Stimulated activated CD4-positive, alpha-beta T cell treated with anti-CD3 and anti-CD28 coated beads, Interleukin-12 subunit alpha, Interleukin-12 subunit beta, amount 100 ng/mL, for 4 hours (primary cell): ENCODE results near the gene FLNB.
A peak's percentile ranks its signal among the peaks of the same experiment; 100 is the strongest.
"Not testable (repeated sequence)": the region's sequence is repeated elsewhere in the genome, so short reads cannot be mapped to it uniquely, and the experiment has no call there.

Source experiments
- DNase-seq: peaks from one replicate; pipeline ENCODE4 v3.0.0-alpha.2; 2020

FLNB gene

DNA sequence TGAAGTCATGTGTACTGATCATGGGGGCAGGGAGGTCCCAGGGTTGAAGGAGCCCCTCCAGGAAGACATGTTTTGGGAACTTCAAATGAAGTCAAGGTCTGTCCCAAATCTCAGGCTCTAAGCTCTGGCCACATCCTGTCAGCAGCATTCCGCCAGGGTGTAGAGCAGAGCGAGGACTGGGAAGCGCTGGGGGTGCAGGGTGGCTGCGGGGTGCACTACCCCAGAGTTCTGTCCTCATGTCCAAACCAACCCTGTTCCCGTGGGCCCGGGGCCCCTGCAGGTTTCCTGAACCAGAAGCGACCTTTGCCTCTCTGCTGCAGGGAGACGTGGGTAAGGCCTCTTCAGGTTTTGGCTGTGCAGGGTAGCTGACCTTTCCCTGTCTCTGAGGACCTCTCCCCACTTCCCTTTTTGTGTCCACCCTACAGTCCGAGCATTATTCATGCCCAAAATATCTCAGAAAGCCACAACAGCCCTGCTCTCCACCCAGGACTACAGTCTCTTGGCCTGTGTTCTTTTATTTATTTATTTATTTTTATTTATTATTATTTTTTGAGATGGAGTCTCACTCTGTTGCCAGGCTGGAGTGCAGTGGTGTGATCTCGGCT lies 26.6 kb upstream of the FLNB start:
- no peak for DNase-seq

DNA sequence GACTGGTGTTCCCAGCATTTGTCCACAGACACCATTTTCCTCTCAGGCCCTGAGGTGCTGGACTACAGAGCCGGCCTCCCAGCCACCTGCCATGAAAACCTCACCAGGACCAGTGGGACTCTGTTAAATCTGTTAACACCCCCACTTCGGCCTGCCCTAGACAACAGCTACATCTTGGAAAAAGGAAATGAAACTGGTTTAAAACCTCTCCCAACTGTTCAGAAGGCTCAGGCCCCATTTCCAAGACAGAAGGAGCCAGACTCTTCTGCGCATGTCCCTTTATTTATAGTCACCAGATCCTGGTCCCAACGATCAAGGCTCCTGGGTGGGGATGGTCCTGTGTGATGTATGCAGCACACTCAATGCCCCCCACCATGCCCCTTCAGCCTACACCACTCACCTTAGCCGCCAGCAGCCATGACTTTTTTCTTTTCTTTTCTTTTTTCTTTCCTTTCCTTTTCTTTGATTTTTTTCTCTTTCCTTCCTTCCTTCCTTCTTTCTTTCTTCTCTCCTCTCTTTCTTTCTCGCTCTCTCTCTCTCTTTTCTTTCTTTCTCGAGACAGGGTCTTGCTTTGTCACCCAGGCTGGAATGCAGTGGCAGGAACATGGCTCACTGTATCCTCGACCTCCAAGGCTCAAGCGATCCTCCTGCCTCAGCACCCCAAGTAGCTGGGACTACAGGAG lies 25.5 kb upstream of the FLNB start:
- no peak for DNase-seq

DNA sequence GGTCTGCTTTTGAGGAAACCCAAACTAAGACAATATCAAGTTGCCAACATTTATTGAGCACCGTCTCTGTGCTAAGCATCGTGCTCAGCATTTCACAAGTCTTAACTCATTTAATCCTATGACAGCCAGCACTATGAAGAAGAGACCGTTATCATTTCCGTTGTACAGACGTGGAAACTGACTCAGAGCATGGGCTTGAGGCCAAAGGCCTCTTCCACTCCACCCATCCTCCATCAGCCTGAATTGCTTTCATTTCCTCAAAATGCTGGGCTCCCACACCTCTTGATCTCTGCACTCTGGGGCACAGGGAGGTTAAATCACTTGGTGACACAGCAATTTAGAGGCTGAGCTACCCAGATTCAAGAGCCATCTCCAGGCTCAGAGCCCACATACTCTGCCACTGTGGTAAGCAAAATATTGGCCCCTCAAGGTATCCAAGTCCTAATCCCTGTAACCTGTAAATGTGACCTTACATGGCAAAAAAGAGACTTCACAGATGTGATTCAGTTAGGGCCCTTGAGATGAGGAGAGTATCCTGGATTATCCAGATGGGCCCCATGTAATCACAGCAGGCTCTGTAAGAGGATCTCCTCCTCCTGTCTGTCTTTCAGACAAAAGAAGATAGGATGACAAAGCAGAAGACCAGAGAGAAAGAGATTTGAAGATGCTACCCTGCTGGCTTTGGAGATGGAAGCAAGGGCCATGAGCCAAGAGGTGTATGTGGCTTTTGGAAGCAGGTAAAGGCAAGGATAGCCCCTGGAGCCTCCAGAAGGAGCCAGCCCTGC lies 24.3 kb upstream of the FLNB start:
- DNase-seq: peak; percentile 22

DNA sequence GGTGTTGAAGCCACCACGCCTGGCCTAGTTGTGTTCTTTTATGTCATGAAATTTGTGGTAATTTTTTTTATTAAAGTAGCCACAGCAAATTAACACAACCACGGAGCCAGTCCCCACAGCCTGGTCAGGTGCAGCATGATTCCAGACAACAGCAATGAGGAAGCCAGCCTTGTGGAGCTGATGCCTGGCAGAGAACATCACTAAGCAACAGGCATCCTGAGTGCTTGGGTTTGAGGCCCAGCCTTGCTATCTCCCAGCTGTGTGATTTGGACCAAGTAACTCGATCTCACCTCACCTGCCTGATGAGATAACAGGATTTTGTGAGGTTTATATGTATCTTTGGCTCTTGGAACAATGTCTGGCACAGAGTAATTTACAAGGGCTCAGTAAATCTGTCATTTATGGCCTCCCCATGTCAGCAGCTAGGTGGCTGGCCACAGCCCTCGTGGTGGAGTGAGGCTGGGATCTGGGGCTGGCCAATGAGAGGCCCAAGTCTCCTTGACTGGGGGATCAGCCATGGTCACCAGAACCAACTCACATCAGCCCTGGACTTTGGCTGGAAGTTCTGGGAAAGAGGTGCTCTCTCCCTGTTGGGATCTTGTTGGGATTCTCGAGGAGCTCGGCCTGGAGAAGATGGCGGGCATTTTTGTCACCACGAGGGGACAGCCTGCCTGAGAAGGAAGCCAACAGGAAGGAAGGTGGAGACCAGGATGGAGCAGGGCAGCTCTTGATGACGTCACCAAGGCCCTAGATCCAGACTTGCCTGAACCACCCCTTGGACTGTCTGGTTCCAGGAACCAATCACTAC lies 22.8 kb upstream of the FLNB start:
- no peak for DNase-seq

DNA sequence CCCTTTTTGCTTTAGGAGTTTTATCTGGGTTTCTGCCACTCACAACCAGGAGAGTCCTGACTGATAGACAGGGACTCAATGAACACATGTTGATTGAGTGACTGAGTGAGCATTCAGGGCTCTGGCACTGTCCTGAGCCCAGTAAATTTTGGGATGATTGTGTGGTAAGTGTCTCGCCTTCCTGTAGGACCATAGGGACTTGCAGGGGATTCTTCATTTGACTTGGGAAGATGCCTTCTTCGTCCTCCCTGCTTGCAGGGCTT lies 22.3 kb upstream of the FLNB start:
- no peak for DNase-seq

DNA sequence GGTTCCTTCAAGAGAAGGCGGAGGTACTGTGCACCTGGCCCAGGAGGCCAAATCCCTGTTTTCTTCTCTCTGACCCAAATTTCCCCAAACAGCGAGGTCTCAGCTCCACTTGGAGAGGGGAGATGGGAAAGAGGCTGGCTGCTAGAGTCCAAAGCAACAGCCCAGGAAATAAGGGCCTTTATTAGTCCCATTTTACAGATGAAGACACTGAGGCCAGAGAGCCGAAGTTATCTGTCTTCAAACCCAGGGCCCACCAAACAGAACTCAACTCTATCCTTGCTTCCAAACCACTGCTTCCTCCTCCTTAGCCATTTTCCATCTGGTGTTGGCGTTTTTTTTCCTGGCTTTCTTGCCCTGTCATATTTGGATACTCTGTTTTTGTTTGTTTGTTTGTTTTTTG lies 22.0 kb upstream of the FLNB start:
- no peak for DNase-seq

DNA sequence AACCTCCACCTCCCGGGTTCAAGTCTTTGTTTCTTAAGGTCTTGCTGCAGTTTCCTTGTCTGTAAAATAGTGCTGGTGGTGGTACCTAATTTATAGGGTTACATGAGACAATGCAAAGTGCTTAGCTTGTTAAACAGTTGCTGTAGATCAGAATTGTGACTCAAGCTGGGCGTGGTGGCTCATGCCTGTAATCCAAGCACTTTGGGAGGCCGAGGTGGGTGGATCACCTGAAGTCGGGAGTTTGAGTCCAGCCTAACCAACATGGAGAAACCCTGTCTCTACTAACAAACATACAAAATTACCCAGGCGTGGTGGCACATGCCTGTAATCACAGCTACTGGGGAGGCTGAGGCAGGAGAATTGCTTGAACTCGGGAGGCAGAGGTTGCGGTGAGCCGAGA lies 19.0 kb upstream of the FLNB start:
- DNase-seq: not testable (repeated sequence)

DNA sequence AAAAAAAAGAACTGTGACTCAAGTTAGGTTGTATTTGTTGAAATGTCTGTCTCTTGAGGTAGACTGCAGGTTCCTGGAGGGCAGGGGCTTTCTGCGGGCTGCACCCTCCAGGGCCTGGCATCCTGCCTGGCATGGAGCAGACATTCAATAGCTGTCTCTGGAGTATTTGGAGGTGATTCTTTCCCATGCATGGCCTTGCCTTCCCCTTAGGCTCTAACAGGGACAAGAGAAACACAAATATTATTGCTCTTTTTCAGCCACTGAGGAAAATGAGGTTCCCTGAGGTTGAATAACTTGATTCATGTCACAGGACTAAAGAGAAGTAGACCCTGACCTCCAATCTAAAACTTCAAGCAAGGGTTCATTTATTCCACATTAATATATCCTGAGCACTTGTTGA lies 18.6 kb upstream of the FLNB start:
- no peak for DNase-seq

DNA sequence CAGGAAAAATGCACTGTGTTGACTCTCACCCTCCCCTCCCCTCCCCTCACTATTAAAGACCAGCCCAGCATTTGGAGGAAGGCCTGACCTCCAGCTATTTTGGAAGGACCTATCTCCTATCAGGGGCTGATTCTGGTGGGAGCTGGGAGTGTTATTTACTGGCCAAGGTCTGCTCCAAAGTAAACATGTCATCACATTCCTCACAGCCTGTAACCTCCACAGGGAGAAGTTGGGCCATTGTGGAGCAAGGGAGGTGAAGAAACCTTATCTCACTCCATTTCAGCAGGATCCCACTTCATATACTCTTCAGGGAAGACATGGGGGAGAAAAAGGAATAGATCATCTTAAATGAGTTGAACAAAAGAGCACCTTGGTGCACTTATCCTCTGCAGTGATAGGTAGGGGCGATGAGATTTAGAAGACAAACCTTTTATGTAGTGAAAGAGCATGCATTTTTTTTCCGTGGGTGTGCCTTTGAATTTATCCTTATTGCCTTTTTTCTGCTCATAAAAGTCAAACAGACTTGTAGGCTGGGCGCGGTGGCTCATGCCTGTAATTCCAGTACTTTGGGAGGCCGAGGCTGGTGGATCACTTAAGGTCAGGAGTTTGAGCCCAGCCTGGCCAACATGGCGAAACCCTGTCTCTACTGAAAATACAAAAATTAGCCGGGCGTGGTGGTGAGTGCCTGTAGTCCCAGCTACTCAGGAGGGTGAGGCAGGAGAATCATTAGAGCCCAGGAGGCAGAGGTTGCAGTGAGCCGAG lies 15.6 kb upstream of the FLNB start:
- no peak for DNase-seq

DNA sequence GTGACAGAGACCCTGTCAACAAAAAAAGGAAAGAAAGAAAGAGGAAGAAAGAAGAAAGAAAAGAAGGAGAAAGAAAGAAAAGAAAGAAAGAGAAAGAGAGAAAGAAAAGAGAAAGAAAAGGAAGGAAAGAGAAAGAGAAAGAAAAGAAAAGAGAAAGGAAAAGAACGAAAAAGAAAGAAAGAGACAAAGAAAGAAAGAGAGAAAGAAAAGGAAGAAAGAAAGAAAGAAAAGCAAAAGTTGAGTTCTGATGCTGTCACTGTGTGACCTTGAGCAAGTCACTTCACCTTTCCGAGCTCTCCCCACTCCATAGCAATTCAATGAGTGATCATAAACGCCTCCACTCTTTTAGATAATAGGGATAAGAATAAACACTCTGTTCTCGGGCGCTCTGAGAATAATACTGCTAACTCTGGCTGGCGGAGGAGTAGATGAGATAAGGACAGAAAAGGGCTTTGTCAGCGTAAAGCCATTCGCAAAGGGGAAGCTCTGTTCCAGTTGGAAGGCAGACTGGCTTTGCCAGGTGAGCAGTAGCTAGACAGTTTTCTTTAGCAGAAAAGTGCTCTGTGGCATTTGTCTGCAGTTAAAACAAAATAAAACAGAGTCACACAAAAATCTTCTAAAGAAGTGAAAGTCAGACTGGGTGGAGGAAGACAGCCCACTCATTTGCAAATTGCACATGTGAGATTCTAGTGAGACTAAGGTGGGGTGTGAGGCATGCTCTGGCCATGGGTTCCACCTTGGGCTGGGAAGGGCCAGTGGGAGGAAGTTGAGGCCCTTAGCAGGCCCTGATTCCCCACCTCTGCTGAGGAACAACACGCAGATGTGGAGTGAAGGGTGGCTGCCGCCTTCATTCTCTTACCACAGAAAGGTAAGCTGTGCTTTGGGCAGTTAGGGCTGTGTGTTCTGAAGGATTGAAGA lies 9.6 kb upstream of the FLNB start:
- no peak for DNase-seq

DNA sequence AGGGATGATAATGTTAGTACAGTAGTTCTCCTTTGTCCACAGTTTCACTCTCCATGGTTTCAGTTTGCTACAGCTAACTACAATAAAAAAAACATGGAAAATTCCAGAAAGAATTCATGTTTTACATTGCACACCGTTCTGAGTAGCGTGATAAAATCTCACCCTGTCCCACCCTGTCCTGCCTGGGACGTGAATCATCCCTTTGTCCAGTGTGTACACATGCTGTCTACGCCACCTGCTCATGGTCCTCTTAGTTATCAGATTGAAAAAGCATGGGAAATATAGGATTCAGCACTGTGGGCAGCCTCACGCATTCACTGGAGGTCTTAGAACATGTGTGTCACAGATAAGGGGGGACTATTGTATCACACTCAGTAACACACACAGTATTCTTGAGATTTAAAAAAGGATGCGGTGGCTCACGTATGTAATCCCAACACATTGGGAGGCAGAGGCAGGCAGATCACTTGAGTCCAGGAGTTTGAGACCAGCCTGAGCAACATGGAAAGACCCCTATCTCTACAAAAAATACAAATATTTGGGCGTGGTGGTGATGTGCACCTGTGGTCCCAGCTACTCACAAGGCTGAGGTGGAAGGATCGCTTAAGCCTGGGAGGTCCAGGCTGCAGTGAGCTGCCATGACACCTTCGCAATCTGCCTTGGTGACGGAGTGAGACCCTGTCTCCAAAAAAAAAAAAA lies 8.7 kb upstream of the FLNB start:
- no peak for DNase-seq

DNA sequence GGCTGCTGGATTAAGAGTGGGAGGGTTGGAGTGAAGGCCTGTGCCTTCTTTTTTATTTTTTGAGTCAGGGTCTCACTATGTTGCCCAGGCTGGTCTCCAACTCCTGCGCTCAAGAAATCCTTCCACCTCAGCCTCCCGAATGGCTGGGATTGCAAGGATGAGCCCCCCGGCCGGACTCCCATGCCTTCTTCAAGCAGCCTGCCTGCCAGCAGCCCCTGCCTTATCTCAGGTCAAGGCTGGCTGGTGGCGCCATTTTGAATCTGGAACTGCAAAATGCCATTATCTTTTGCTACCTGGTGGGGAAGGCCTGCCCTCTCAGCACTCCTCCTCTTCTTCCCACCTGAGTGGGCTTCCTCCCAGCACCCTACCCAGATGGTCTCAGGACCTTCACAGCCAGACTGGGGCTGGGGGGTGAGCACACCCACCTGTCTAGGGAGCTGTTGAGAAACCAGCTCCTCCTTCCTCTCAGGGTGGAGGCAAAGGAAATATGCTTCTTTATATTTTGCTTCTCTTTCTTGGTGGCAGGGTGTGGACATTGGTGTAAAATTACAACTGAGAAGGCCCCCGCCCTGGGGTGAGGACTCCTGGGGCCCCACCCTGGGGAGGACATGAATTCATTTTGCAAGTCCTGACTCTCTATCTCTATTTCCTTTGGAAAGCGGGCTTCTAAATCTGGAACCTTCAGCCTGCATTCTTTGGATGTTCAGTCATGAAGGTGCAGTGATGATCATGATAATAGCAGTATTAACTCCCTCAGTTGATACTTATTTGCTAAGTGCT lies 7.7 kb upstream of the FLNB start:
- no peak for DNase-seq

DNA sequence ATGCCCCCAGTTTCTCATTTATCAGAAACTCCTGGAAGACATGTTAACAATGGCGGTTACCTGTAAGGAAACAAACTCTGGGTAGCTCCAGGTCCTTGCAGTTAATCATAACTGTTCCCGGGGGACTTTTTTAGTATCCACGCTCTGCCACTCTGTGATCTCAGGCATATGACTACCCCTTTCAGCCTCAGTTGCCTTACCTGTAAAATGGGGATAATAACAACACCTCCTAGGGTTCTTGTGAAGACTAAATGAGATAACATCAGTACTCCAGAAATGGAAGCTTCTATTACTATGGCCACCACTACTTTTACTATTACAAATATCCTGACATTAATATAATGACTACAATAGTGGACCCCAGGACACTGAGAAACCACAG lies 7.1 kb upstream of the FLNB start:
- DNase-seq: no peak

DNA sequence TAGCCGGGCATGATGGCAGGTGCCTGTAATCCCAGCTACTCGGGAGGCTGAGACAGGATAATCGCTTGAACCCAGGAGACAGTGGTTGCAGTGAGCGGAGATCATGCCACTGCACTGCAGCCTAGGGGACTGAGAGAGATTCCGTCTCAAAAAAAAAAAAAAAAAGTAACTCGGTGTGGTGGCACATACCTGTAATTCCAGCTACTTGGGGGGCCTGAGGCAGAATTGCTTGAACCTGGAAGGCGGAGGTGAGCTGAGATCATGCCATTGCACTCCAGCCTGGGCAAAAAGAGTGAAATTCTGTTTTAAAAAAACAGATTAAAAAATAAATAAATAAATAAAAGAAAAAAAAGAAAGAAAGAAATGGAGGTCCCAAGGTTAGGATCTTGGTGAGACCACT lies 6.2 kb upstream of the FLNB start:
- DNase-seq: no peak

DNA sequence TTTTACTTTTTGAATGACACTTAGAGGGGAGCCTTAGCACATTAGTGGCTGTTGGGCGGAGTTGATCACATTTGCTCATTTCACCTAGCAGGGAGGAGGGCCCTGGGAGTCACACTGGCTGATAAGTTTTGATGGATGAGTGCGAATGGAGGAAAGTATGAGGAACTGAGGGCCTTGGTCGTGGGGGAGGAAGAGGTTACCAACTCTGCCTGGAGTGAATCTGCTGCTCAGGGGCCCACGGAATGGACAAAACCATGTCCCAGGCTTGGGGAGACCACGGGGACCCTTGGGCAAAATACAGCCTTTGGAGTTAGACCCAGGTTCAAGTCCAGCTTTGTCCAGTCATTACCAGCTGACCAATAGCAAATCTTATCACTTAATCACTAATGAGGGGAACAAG lies 5.1 kb upstream of the FLNB start:
- DNase-seq: no peak

DNA sequence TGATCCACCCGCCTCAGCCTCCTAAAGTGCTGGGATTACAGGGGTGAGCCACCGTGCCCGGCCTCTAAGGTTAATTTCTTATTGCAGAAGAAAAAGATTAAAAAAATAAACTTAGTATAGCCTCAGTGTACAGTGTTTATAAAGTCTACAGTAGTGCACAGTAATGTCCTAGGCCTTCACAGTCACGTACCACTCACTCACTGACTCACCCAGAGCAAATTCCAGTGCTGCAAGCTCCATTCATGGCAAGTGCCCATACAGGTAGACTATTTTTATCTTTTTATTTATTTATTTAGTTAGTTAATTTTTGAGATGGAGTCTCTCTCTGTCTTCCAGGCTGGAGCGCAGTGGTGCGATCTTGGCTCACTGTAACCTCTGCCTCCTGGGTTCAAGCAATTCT lies 3.2 kb upstream of the FLNB start:
- no peak for DNase-seq

DNA sequence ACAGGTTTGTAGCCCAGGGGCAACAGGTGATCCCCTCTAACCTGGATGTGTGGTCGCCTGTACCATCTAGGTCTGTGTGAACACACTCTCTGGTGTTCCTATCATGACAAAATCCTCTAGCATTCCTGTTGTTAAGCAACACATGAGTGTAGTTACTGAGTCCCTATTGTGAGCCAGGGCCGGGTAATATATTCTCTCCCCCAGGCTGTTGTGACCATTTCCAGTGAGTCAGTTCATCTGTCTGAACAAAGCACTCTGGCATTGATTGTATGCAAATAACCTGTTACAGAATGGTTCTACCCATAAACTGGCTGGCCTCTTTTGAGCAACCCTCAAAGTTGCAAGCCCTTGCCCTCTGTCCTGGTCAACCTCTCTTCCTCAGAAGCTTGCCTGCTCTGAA lies 2.6 kb upstream of the FLNB start:
- no peak for DNase-seq

DNA sequence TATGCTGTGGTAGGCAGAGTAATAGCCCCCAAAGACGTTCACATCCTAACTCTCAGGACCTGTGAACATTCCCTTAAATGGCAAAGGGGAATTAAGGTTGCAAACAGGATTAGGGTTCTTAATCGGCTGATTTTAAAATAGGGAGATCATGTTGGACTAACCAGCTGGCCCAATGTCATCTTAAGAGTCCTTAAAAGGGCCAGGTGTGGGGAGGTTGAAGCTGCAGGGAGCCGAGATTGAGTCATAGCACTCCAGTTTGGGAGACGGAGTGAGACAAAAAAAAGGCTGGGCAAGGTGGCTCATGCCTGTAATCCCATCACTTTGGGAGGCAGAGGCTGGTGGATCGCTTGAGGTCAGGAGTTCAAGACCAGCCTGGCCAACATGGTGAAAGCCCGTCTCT lies 1.6 kb upstream of the FLNB start:
- no peak for DNase-seq

DNA sequence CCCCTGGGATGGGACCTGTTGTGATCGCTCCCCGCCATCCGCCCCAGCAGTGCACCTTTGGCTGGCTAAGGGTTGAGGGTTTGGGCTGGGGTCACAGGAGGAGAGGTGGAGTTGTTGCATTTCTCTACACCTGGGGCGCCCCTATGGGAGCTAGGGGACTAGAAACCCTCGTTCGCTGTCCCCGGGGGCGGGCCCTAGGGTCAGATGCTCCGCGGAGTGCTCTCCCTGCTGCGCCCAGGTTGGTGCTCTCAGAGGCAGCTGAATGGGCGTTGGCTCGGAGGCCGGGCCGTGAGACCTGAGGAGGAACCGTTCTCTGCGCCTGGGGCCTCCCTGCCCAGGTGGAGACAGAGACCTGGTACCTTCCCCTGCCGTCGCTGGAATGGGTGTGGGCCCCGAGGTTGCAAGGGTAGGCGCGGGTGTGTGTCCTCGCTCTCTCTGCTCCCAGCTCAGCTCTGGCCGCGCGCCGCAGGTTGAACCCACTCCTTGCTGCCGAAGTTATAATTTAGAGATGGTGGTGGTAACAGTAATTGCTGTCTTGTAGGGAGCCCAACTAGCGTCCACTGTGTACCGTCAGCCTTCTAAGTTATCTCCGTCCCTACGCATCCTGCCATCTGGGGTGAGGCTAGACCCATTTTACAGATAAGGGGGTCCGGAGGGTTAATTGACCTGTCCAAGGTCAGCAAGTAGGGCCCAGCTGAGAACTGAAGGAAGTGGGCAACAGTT lies 965 bp downstream of the FLNB start:
- DNase-seq: peak; percentile 32
